Muscle layer of colon (tissue), 2 donors: ENCODE data around the gene ARHGEF28.

Experiments
- H3K27ac ChIP-seq: one replicate; pipeline ENCODE4 v1.7.0; 2013; ENCODE audit warnings: low read depth, mild to moderate bottlenecking, low read length, moderate library complexity
- H3K27me3 ChIP-seq, 2 donors: one replicate each; pipeline ENCODE4 v1.7.0; 2013; ENCODE audit warnings: low read length in 2 of 2, mild to moderate bottlenecking in 2 of 2; ENCODE audit not compliant: insufficient read depth in 2 of 2, control insufficient read depth in 1 of 2
- H3K36me3 ChIP-seq: one replicate; pipeline ENCODE4 v1.7.0; 2013; ENCODE audit warnings: mild to moderate bottlenecking, low read length; ENCODE audit not compliant: insufficient read depth
- H3K4me1 ChIP-seq: one replicate; pipeline ENCODE4 v1.7.0; 2013; ENCODE audit warnings: mild to moderate bottlenecking, low read length; ENCODE audit not compliant: insufficient read depth
- H3K4me3 ChIP-seq, 2 donors: one replicate each; pipeline ENCODE4 v1.7.0; 2013; ENCODE audit warnings: low read length in 2 of 2, low read depth in 1 of 2, mild to moderate bottlenecking in 1 of 2, moderate library complexity in 1 of 2
- H3K9ac ChIP-seq: one replicate; pipeline ENCODE4 v1.7.0; 2013; ENCODE audit warnings: low read length
- H3K9me3 ChIP-seq: one replicate; pipeline ENCODE4 v1.7.0; 2013; ENCODE audit warnings: mild to moderate bottlenecking, low read length
- donor health status: abdominal sarcoma.
- donor health status: Adenocarcinoma of cecum.

The ARHGEF28 gene

GRCh38 chr5:73796164-73797131 is 170.5 kb downstream of the ARHGEF28 start:
- H3K9me3 ChIP-seq, result no peaks in the 10 kb centered on the region
- H3K27me3 ChIP-seq, result no peaks in the 10 kb centered on the region
- no peak overlapping the region for H3K4me3 ChIP-seq
- H3K4me1 ChIP-seq, result no peaks in the 10 kb centered on the region
- no peaks in the 10 kb centered on the region for H3K36me3 ChIP-seq
- no peak overlapping the region for H3K27ac ChIP-seq
- H3K9ac ChIP-seq, result no peak overlapping the region

GRCh38 chr5:73797132-73797510 is 171.1 kb downstream of the ARHGEF28 start:
- Histone ChIP-seq H3K36me3 (no peaks in the 10 kb centered on the region), H3K9ac (no peak overlapping the region), H3K27me3 (no peaks in the 10 kb centered on the region), H3K9me3 (no peaks in the 10 kb centered on the region), H3K27ac (no peak overlapping the region), H3K4me1 (no peaks in the 10 kb centered on the region), H3K4me3 (no peak overlapping the region)

- Histone ChIP-seq H3K36me3 (no peaks in the 10 kb centered on the region), H3K27ac (no peak overlapping the region)
Measured at GRCh38 chr5:73799401-73799972, 173.5 kb downstream of the ARHGEF28 start.

GRCh38 chr5:73801686-73802085 is 175.7 kb downstream of the ARHGEF28 start:
- Histone ChIP-seq H3K27me3 (no peaks in the 10 kb centered on the region), H3K4me3 (no peak overlapping the region), H3K27ac (no peak overlapping the region), H3K9ac (no peak overlapping the region), H3K9me3 (no peaks in the 10 kb centered on the region), H3K36me3 (no peaks in the 10 kb centered on the region), H3K4me1 (no peaks in the 10 kb centered on the region)

More at GRCh38 chr5:73799401-73799972, 173.5 kb downstream of the ARHGEF28 start:
- no peaks in the 10 kb centered on the region for H3K9me3 ChIP-seq
- H3K27me3 ChIP-seq, result no peaks in the 10 kb centered on the region
- H3K9ac ChIP-seq, result no peak overlapping the region
- no peaks in the 10 kb centered on the region for H3K4me1 ChIP-seq
- H3K4me3 ChIP-seq, result no peak overlapping the region

GRCh38 chr5:73805449-73805848 is 179.5 kb downstream of the ARHGEF28 start:
- no peaks in the 10 kb centered on the region for H3K9me3 ChIP-seq
- no peaks in the 10 kb centered on the region for H3K4me1 ChIP-seq
- no peaks in the 10 kb centered on the region for H3K36me3 ChIP-seq
- H3K4me3 ChIP-seq, result no peak overlapping the region
- H3K9ac ChIP-seq, result no peak overlapping the region
- H3K27me3 ChIP-seq, result no peaks in the 10 kb centered on the region
- H3K27ac ChIP-seq, result no peak overlapping the region

- H3K4me3 ChIP-seq, result no peak overlapping the region
- H3K27ac ChIP-seq, result no peak overlapping the region
- no peaks in the 10 kb centered on the region for H3K36me3 ChIP-seq
- no peak overlapping the region for H3K9ac ChIP-seq
- H3K27me3 ChIP-seq, result no peaks in the 10 kb centered on the region
- no peaks in the 10 kb centered on the region for H3K4me1 ChIP-seq
- H3K9me3 ChIP-seq, result no peaks in the 10 kb centered on the region
Measured at GRCh38 chr5:73808911-73809310, 182.9 kb downstream of the ARHGEF28 start.

- H3K9me3 ChIP-seq, result no peaks in the 10 kb centered on the region
- H3K9ac ChIP-seq, result no peak overlapping the region
- H3K4me1 ChIP-seq, result no peaks in the 10 kb centered on the region
- no peaks in the 10 kb centered on the region for H3K36me3 ChIP-seq
- no peak overlapping the region for H3K27ac ChIP-seq
- no peaks in the 10 kb centered on the region for H3K27me3 ChIP-seq
- no peak overlapping the region for H3K4me3 ChIP-seq
Measured at GRCh38 chr5:73810429-73810828, 184.4 kb downstream of the ARHGEF28 start.

- no peak overlapping the region for H3K9ac ChIP-seq
- no peaks in the 10 kb centered on the region for H3K36me3 ChIP-seq
- no peak overlapping the region for H3K4me3 ChIP-seq
- H3K9me3 ChIP-seq, result no peaks in the 10 kb centered on the region
- H3K27me3 ChIP-seq, result no peaks in the 10 kb centered on the region
- H3K27ac ChIP-seq, result no peak overlapping the region
- no peaks in the 10 kb centered on the region for H3K4me1 ChIP-seq
Measured at GRCh38 chr5:73812457-73812856, 186.5 kb downstream of the ARHGEF28 start.

- Histone ChIP-seq H3K4me1 (no peaks in the 10 kb centered on the region), H3K27me3 (no peaks in the 10 kb centered on the region), H3K9me3 (no peaks in the 10 kb centered on the region), H3K36me3 (no peaks in the 10 kb centered on the region), H3K9ac (no peak overlapping the region), H3K4me3 (no peak overlapping the region), H3K27ac (no peak overlapping the region)
Measured at GRCh38 chr5:73812962-73813588, 187.1 kb downstream of the ARHGEF28 start.

- Histone ChIP-seq H3K27ac (no peak overlapping the region), H3K4me1 (no peaks in the 10 kb centered on the region), H3K27me3 (no peaks in the 10 kb centered on the region), H3K9me3 (no peaks in the 10 kb centered on the region), H3K36me3 (no peaks in the 10 kb centered on the region), H3K4me3 (no peak overlapping the region), H3K9ac (no peak overlapping the region)
Measured at GRCh38 chr5:73814233-73814846, 188.3 kb downstream of the ARHGEF28 start.

GRCh38 chr5:73815631-73816030 is 189.6 kb downstream of the ARHGEF28 start:
- Histone ChIP-seq H3K4me1 (no peaks in the 10 kb centered on the region), H3K4me3 (no peak overlapping the region)

More at GRCh38 chr5:73815631-73816030, 189.6 kb downstream of the ARHGEF28 start:
- Histone ChIP-seq H3K36me3 (no peaks in the 10 kb centered on the region), H3K9me3 (no peaks in the 10 kb centered on the region), H3K27me3 (no peaks in the 10 kb centered on the region), H3K9ac (no peak overlapping the region), H3K27ac (no peak overlapping the region)
